Progenitor cell of endocrine pancreas (in vitro differentiated cells): ENCODE data around the gene ZNF837. TPM values are rescaled to one million over a fixed set of nuclear protein-coding genes. Genes with fewer than 3 reads are reported as not detected.
A peak's percentile ranks its signal among the peaks of the same experiment; 100 is the strongest.

Source experiments
- DNase-seq: peaks from one replicate; pipeline ENCODE4 v3.0.0; 2021; ENCODE audit warnings: low spot score; ENCODE audit not compliant: unreplicated experiment
- H3K27ac Mint-ChIP-seq: 2 replicates; pipeline ENCODE4 v1.8.0; 2021; ENCODE audit warnings: mild to moderate bottlenecking, moderate library complexity, mixed read lengths
- H3K27me3 Mint-ChIP-seq: 2 replicates; pipeline ENCODE4 v1.8.0; 2021; ENCODE audit warnings: mixed read lengths
- H3K36me3 Mint-ChIP-seq: 2 replicates; pipeline ENCODE4 v1.8.0; 2022; ENCODE audit warnings: mixed read lengths; ENCODE audit not compliant: insufficient read depth
- H3K4me1 Mint-ChIP-seq: 2 replicates; pipeline ENCODE4 v1.8.0; 2021; ENCODE audit warnings: low read depth, mixed read lengths
- H3K4me3 Mint-ChIP-seq: 2 replicates; pipeline ENCODE4 v1.8.0; 2021; ENCODE audit warnings: low read depth, mild to moderate bottlenecking, moderate library complexity, mixed read lengths
- H3K9me3 Mint-ChIP-seq: 2 replicates; pipeline ENCODE4 v1.8.0; 2021; ENCODE audit warnings: low read depth, mixed read lengths
- CTCF ChIP-seq: fragments of 200-600 bp; sonication (generic); IDR thresholded peaks from one replicate; pipeline ENCODE4 v1.5.0; 2021; ENCODE audit warnings: antibody characterized with exemption, mild to moderate bottlenecking; ENCODE audit not compliant: unreplicated experiment
- total RNA-seq: library from RNA; stranded (reverse); gene quantifications from 2 replicates; pipeline ENCODE4 v1.2.1, GENCODE V29; 2021

ZNF837 gene
- total RNA-seq, 1 donor from 2014 or later = 6.1 TPM

- TF ChIP-seq CTCF = no peak
- Mint-ChIP-seq H3K27ac (peak overlapping the region; percentile 56), H3K9me3 (no peaks in the 10 kb centered on the region), H3K4me3 (no peak overlapping the region), H3K4me1 (peaks cover 2% of the 10 kb centered on the region), H3K27me3 (peaks cover 20% of the 10 kb centered on the region), H3K36me3 (peaks cover 24% of the 10 kb centered on the region)
- no peak for DNase-seq
Observed at GRCh38 chr19:58394821-58395219, 14.0 kb upstream of the ZNF837 start.

- H3K4me1 Mint-ChIP-seq = peaks cover 8% of the 10 kb centered on the region
- peaks cover 20% of the 10 kb centered on the region for H3K27me3 Mint-ChIP-seq
- no peak overlapping the region for H3K4me3 Mint-ChIP-seq
- no peak for TF ChIP-seq CTCF
- no peak for DNase-seq
- H3K27ac Mint-ChIP-seq = peak overlapping the region; percentile 45
- H3K36me3 Mint-ChIP-seq = peaks cover 29% of the 10 kb centered on the region
- no peaks in the 10 kb centered on the region for H3K9me3 Mint-ChIP-seq
Observed at GRCh38 chr19:58393725-58394033, 12.8 kb upstream of the ZNF837 start.

- DNase-seq = no peak
- H3K4me3 Mint-ChIP-seq = no peak overlapping the region
- peak overlapping the region; percentile 45 for H3K27ac Mint-ChIP-seq
- H3K4me1 Mint-ChIP-seq = peaks cover 8% of the 10 kb centered on the region
- TF ChIP-seq CTCF = no peak
- no peaks in the 10 kb centered on the region for H3K9me3 Mint-ChIP-seq
- H3K27me3 Mint-ChIP-seq = peaks cover 18% of the 10 kb centered on the region
- H3K36me3 Mint-ChIP-seq = peaks cover 30% of the 10 kb centered on the region
Observed at GRCh38 chr19:58392945-58393724, 12.3 kb upstream of the ZNF837 start.

GRCh38 chr19:58388175-58388526 is 7.3 kb upstream of the ZNF837 start:
- no peaks in the 10 kb centered on the region for H3K9me3 Mint-ChIP-seq
- peak overlapping the region; percentile 95 for H3K4me3 Mint-ChIP-seq
- H3K4me1 Mint-ChIP-seq = peaks cover 14% of the 10 kb centered on the region
- no peak for TF ChIP-seq CTCF
- peak overlapping the region; percentile 86 for H3K27ac Mint-ChIP-seq
- DNase-seq = no peak
- H3K36me3 Mint-ChIP-seq = peaks cover 16% of the 10 kb centered on the region
- H3K27me3 Mint-ChIP-seq = no peaks in the 10 kb centered on the region

GRCh38 chr19:58387338-58388174 is 6.7 kb upstream of the ZNF837 start:
- Mint-ChIP-seq H3K4me1 (peaks cover 14% of the 10 kb centered on the region), H3K9me3 (no peaks in the 10 kb centered on the region), H3K27ac (peak overlapping the region; percentile 99), H3K36me3 (peaks cover 12% of the 10 kb centered on the region), H3K4me3 (peak overlapping the region; percentile 95), H3K27me3 (no peaks in the 10 kb centered on the region)
- TF ChIP-seq CTCF = no peak
- DNase-seq = no peak
